Renal cortical epithelial cell (primary cell): ENCODE results near the gene FARS2. TPM values are rescaled to one million over a fixed set of nuclear protein-coding genes. Genes with fewer than 3 reads are reported as not detected.

ENCODE experiments used
- DNase-seq: peaks from one replicate; pipeline ENCODE4 v3.0.0-alpha.2; 2011; ENCODE audit warnings: low read depth
- total RNA-seq: library from RNA; depleted of rRNA; stranded (reverse); fragments of >200 nt; gene quantifications from 2 replicates; pipeline ENCODE4 v1.2.3, GENCODE V29; 2014

Gene FARS2
- total RNA-seq: 27.9 and 28.1 TPM in 2 replicates

GRCh38 chr6:5260661-5261544 lies at the start of gene FARS2, which contains the start of gene LYRM4:
Gene FARS2, plus strand, starts transcription at chr6:5261513.
Gene LYRM4, minus strand, starts transcription at chr6:5260950. Its CDS starts 217 bp downstream, at chr6:5260733.
- peak; percentile 57 for DNase-seq

DNA sequence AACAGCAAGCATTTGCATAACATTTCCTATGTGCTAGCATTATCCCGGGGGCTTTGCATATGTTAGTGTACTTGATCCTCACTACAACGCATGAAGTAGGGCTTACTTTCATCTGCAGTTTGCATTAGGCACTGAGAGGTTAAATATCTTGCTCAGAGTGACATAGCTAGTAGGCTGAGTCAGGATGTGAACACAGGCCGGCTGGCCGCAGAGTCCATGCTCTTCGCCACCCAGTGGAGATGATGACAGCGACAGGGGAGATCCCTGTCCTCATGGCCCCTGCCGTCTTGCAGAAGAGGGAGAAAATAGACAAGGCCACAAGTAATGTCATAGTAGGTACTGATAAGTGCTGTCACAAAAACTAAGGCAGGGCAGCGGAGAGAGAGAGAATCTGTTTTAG lies 47.5 kb upstream of the FARS2 start:
- no peak for DNase-seq

- DNase-seq: peak; percentile 25
Measured at GRCh38 chr6:5214570-5215052, 46.7 kb upstream of the FARS2 start.

DNA sequence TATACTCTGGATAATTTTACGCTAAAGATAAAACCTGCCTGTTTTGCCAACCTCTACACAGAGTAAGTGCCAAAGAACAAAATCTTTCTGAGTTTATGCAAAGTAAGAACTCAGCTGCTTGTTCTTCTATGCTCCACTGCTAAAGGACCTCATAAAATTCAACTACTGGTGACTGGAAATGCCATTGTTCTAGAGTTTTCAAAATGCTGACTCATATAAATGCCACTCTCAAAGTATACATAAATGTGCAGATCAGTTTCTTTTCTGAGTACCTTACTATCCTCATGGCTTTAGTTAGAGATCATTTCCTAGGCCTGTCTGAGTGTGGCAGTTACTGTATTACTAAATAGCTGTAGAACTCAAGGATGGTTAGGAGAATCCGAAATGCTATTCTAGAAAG lies 46.2 kb upstream of the FARS2 start:
- peak; percentile 90 for DNase-seq

- no peak for DNase-seq
Measured at GRCh38 chr6:5215799-5216198, 45.5 kb upstream of the FARS2 start.

DNA sequence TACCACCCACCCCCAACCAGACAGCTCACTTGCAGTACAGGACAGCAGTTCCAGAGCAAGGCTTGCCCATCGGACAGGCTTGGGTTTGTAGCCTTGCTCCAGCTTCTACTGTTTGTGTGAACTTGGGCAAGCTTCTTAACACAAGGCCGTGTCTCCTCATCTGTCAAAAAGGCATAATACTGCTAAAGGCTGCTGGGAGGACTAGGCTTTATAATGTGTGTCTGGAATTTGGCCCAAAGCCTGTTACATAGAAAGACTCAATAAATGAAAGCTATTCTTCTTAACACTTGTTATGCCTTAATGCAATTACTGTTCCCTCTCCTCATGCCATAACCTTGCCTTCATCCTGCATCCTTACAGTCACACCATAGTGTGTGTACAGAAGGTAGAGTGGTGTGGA lies 44.0 kb upstream of the FARS2 start:
- no peak for DNase-seq

DNA sequence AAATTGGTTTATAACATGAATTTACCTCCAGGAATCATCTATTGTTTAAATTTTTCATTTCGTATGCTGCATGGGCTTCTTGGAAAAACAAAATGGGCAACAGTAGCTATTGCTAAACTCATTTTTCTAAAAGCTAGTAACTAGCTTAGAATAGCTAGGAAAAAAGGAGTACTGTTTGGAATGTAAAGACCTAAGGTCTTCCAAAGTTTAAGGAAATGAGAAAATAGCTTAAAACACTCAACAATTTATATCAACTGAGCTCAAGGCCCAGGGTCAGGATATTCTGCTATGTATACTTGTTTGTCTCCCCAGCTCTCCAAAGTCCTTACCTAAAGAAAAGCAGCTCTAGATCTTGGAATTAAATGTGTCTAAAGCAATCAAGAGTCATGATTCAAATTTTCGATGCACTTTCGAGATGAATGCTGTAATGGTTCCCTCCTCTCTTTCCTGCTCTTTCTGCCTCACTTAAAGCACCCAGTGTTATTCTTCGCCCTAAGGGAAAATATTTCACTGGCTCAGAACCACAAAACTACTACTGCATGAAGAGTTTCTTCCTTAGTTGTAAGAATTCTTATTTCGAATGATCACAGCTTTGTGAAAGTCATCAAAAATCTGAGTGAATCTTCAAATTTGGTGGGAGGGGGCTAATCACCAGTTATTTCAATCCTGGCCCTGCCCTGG lies 42.2 kb upstream of the FARS2 start:
- DNase-seq: peak; percentile 63

DNA sequence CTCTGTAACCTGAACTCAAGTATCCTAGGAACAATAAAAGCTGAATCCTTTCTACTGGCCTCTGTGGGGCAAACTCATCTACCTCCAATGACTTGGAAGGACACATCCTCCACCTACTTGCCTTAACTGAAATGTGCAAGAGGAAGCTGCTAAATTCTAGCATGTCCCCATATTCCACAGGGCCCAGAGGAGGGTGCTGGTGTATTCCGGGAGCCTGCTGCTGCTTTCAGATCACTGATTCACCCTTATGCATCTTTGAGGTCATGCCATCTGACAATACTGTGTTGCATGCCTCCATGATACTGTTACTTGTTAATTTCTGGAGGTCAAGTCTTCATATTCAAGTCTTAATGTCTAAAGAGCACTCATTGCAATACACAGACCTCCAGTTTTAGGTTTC lies 40.9 kb upstream of the FARS2 start:
- DNase-seq: no peak

- DNase-seq: no peak
Measured at GRCh38 chr6:5223309-5223708, 38.0 kb upstream of the FARS2 start.

DNA sequence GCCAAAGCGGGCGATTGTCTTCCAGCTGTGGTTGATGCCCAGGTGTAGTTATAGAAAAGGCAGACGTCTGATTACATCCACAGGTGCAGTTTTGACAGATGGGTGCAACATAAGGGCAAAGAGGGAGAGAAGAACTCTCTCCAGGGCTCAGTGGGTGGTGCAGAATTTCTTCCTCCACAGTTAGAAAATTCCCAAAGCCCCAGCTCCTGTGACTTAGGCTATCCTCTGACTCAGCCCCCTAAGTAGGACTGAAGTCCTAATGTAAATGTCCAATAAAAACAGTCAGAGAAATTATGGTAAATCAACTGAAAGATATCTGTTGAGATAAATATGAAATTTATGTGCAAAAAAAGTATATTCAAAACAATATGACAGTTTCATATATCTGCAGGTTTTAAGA lies 32.0 kb upstream of the FARS2 start:
- DNase-seq: no peak

DNA sequence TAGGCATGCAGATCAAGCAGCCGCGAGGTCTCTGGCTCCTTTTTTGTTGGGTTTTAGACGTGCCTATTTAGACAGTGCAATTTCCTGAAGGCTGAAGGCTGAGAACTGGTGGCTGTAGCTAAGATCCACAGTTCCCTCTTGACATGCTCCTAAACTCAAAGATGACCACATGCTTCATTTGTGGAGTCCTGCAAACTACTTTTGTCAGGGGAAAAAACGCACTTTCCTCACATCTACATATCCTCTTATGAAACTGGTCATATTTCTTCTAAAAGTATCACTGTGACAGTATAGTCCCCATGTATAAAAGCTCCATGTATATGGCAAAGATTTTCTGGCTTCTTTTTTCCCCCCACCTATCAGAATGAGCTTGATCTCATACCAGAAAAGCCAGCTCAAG lies 31.2 kb upstream of the FARS2 start:
- DNase-seq: no peak

DNA sequence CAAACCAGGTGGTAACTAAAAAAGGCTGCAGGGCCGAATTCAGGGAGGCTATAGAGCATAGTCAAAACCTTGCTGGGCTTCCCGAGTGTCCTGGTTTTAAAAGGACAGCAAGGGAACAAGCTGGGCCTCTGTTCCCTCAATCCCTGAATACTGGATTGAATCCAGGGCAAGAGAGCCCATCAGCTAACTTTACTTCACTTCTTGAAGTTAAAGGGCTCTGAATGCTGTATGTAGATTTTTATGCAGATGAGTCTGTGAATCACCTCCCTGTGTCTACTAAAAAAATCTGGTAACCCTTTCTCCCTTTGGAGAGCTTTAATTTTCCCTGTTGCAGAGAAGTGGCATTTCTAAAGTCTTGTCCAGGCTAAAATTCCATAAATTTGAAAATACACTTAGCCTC lies 30.0 kb upstream of the FARS2 start:
- no peak for DNase-seq

GRCh38 chr6:5234874-5235273 lies 26.4 kb upstream of the FARS2 start:
- DNase-seq: no peak

- DNase-seq: no peak
Measured at GRCh38 chr6:5235830-5236229, 25.5 kb upstream of the FARS2 start.

- DNase-seq: no peak
Measured at GRCh38 chr6:5237805-5238204, 23.5 kb upstream of the FARS2 start.

- DNase-seq: no peak
Measured at GRCh38 chr6:5238336-5238735, 23.0 kb upstream of the FARS2 start.

DNA sequence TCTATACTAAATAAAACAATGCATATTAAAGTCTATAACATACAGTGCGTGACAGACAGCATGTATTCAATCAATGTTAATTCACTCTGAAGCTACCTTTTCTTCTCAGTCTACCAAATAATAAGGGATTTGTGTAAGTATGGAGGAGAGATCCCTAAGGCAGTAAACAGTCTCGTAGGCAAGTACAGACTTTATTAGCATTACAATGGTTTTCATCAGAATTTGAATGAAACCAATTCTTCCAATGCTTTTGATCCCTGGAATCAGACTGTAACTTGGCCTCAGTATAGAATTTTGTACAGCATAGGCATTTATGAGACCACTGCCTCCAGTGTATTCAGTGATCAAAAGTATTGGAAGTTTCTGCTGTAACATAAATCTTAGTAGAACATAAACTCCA lies 20.1 kb upstream of the FARS2 start:
- DNase-seq: no peak

- no peak for DNase-seq
Measured at GRCh38 chr6:5243069-5243468, 18.2 kb upstream of the FARS2 start.

DNA sequence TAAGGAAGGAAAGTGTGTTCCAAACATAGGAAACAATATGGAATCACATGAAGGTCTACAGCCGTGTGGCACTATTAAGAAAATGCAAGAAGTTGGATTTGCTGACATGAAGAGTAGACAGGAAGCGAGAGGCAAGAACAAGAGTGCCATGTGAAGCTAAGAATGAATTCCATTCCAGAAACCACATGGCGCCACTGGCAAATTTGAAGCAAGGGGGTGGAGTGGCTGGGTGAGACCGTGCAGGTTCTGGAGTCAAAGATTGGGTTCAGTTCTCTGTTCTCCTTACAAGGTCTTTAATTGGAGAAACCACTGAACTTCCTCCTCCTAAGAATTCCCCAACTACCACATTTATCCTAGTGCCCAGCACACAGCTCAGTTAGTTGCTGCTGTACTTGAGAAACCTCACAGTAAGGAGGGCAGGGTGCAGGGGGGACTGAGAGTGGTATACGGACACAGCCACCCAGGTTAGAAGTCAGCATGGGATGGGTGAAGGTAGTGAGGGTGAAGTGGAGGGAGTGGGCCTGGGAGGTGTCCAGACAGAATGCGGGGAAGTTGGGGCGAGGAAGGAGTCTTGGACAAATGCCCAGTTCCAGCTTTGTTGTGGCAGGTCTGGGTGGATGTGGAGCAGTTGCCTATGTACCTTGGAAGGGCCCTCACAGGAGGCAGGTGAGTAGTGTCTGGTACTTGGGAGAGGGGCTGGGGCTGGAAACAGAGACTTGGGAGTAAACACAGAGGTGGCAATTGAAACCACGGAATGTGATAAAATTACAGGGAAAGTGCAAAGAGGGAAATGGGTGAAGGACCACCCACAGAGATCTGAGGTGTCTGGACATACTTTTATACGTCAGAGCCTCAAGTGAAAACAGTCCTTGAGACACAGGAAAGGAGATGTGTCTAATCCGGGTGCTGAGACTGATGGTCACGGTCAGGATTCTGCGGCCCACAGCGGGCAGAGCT lies 14.9 kb upstream of the FARS2 start:
- no peak for DNase-seq

DNA sequence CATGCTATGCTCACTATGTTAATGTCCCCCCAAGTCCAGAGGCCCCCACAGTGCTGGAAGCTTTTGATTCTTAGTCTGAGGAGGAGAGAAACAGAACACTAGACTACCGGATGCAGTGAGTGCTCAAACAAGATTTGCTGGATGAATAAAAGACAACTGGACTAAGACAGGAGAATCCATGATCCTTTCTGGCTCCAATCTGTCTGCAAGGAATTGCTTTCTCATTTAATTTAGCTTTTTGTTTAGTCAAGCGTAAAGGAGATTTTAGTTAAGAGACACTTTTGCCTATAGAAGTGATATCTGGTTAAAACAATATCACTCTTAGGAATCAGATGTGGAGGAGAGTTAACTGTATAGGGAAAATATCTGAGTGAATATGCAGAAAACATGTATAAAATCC lies 14.1 kb upstream of the FARS2 start:
- DNase-seq: no peak

DNA sequence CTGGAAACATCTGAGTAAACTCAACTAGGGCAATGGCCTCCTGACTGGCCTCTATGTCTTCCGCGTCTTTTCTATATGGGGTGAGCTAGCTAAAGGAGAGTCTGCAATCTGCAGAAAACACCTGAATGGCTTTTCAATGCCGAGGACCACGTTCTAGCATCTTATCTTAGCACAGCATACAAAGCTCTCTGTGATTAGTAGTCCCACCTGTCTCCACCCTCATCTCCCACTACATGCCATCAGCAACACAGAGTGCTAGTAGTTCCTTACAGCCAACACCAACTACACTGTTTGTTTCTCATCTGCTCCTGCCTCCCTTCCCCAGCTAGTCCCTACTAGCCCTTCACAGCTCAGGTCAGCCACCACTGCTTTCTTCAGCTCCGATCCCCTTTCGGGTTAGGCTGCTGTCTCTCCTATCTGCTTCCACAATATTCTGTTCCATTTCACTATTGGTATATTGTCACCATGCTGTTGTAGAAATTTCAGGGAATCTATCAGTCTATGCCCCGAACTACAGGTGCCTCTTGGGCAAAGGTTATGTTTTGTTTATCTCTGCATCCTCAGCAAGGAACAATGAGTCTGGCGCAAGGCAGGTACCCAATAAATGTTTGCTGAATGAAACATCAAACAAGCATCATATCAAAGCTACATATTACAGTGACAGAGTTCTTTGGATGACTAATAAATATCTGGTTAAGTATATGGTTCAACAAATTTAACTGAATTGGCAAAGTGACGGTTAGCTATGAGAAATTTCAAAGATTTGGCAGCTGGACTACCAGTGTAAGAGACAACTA lies 12.8 kb upstream of the FARS2 start:
- DNase-seq: no peak
